ENCODE measurements around the gene PIBF1. TPM values are rescaled to one million over a fixed set of nuclear protein-coding genes. Genes with fewer than 3 reads are reported as not detected.

PIBF1 gene
- total RNA-seq, 5 donors from 2014 or later (not counting 1 experiment from before 2014, with no cell fraction given) = 29.4 to 36.5 (median 34.8) TPM

DNA sequence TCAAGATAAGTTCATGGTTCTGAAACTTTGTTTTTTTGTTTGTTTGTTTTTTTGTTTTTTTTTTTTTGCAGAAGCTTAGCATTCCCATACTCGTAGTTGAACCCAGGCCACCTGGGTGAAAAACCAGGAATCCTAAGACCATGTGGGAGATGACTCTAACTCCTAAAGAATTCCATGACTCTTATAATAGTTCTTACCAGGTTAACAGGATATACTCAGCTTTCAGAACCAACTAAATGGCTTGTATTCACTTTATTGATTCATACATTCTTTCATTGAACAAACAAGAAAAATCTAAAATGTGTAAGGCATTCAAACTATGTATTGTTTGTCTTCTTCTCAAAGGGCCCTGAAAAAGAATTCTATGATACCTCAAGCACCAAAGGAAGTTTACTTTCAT, 236.4 kb downstream of the PIBF1 start:
- ATAC-seq (replicated peaks in 1 of 4) (no peak), DNase-seq (no peak)
- H3K27ac Mint-ChIP-seq = no peak overlapping the region
- Histone ChIP-seq H3K27me3 (replicated peaks in 1 of 2; ENCODE audit: control insufficient read depth in 2 of 2, extremely low read depth in 1 of 2, insufficient read depth in 2 of 2, low read length in 1 of 2) (no peaks in the 10 kb centered on the region), H3K27ac (ENCODE audit: low read length) (no peak overlapping the region), H3K4me1 (ENCODE audit: control insufficient read depth in 1 of 2, extremely low read depth in 1 of 2, insufficient read depth in 2 of 2, low read length in 2 of 2) (no peaks in the 10 kb centered on the region), H3K9me3 (no peaks in the 10 kb centered on the region), H3K36me3 (ENCODE audit: control insufficient read depth in 2 of 2, extremely low read depth in 1 of 2, insufficient read depth in 1 of 2, low read length in 1 of 2) (peaks cover 0 to 3% of the 10 kb centered on the region in 2 donors), H3K4me3 (ENCODE audit: control insufficient read depth in 1 of 2, extremely low read depth in 1 of 2, low read length in 1 of 2) (no peak overlapping the region)
- no peak overlapping the region for H3K4me3 Mint-ChIP-seq
- no peaks in the 10 kb centered on the region for H3K27me3 Mint-ChIP-seq
- ChIA-PET POLR2A (no interaction called here), CTCF (no interaction called here)
- H3K4me1 Mint-ChIP-seq = no peaks in the 10 kb centered on the region
- no peaks in the 10 kb centered on the region for H3K9me3 Mint-ChIP-seq
- peaks cover 43% of the 10 kb centered on the region for H3K36me3 Mint-ChIP-seq
- no CpG with 5 or more reads among the region's 1 CpG for WGBS (ENCODE audit: insufficient coverage)

DNA sequence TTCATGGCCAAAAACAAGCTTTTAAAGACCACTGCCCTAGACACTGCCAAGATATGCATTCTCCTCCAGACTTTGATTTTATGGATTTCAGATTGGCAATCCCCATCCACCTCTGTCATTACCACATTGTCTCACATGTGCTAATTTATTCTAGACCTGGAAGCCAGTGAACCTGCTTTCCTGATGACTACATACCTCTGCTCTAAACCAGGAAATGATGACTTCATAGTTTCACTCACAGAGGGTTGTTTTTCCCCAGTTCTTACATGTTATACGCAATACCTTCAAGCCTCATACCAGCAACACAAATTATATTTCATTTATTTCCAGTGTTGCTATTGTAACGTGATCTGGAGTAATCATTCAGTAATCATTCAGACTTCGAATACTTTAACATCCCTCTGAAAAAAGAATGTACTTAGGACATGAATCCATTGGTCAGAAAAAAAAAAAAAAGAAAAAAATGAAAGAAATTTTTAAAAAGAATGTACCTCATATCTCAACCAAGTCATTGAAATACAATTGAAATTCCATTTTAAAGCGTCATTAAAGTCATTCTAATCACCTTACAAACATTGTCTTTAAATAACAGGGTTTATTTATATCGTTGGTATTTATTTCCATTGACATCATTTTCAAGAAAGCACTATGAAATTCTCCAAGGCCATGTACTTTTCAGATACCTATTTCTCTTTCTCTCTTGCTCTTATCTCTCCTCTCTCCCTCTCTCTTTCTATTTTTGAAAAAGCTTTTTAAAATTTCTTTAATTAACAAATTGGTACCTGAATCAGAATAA, 243.5 kb downstream of the PIBF1 start:
- H3K27ac ChIP-seq (ENCODE audit: low read length) = no peak overlapping the region
- Mint-ChIP-seq H3K9me3 (no peaks in the 10 kb centered on the region), H3K27ac (no peak overlapping the region), H3K36me3 (peaks cover 12% of the 10 kb centered on the region), H3K4me1 (no peaks in the 10 kb centered on the region), H3K4me3 (no peak overlapping the region), H3K27me3 (no peaks in the 10 kb centered on the region)
- H3K4me3 ChIP-seq (ENCODE audit: control insufficient read depth in 1 of 2, extremely low read depth in 1 of 2, low read length in 1 of 2) = no peak overlapping the region
- ChIA-PET POLR2A (no interaction called here), CTCF (no interaction called here)
- no peak for ATAC-seq (replicated peaks in 1 of 4)
- no peak for DNase-seq
- WGBS (ENCODE audit: insufficient coverage) = no CpG with 5 or more reads among the region's 5 CpGs
- H3K27me3 ChIP-seq (replicated peaks in 1 of 2; ENCODE audit: control insufficient read depth in 2 of 2, extremely low read depth in 1 of 2, insufficient read depth in 2 of 2, low read length in 1 of 2) = no peaks in the 10 kb centered on the region
- H3K4me1 ChIP-seq (ENCODE audit: control insufficient read depth in 1 of 2, extremely low read depth in 1 of 2, insufficient read depth in 2 of 2, low read length in 2 of 2) = no peaks in the 10 kb centered on the region
- H3K9me3 ChIP-seq = no peaks in the 10 kb centered on the region
- no peaks in the 10 kb centered on the region for H3K36me3 ChIP-seq (ENCODE audit: control insufficient read depth in 2 of 2, extremely low read depth in 1 of 2, insufficient read depth in 1 of 2, low read length in 1 of 2)

DNA sequence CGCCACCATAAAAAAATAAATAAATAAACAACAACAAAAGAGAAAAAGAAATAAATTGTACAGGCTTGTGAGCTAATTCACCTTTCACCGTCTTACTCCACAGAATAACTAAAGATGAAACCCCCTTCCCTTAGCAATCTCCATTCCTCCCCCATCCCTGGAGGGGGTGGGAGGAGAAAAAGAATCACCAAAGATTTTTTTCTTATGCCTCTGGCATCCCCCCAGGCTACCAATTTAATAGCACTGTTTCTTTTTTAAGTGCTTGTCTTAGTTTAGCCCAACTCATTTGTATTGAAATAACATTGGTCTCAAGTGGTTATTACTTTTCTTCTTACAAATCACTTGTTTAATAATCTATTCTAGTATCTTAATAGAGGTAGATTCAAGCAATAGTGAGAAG, 253.0 kb downstream of the PIBF1 start:
- CTCF ChIA-PET = interaction anchor here in 1 of 2 donors (0.7 kb wide), 1 partner anchor 1792 kb away, joined by 3 read pairs; no protein-coding TSS in a partner anchor
- H3K27ac ChIP-seq (ENCODE audit: low read length) = no peak overlapping the region
- no CpG with 5 or more reads among the region's 2 CpGs for WGBS (ENCODE audit: insufficient coverage)

DNA sequence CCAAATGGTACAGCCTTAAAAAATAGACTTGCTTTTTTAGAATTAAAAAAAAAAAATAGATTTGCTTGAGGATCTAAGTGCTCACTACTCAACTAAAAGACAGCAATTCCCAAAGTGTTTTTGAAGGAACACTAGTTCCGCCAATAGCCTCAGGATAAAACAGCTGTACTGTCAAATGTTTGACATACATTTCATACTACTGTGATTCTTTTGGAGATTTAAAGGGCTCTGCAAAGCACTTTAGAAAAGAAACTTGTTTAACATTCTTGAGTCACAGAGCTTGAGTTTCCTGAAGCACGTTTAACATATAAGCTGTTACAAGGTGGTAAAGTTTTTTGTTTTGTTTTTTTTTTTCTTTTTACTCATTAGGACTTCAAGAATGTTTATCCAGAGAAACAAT, 253.7 kb downstream of the PIBF1 start:
- Histone ChIP-seq H3K27ac (ENCODE audit: low read length) (no peak overlapping the region), H3K4me3 (ENCODE audit: control insufficient read depth in 1 of 2, extremely low read depth in 1 of 2, low read length in 1 of 2) (no peak overlapping the region), H3K36me3 (ENCODE audit: control insufficient read depth in 2 of 2, extremely low read depth in 1 of 2, insufficient read depth in 1 of 2, low read length in 1 of 2) (no peaks in the 10 kb centered on the region), H3K27me3 (replicated peaks in 1 of 2; ENCODE audit: control insufficient read depth in 2 of 2, extremely low read depth in 1 of 2, insufficient read depth in 2 of 2, low read length in 1 of 2) (no peaks in the 10 kb centered on the region), H3K4me1 (ENCODE audit: control insufficient read depth in 1 of 2, extremely low read depth in 1 of 2, insufficient read depth in 2 of 2, low read length in 2 of 2) (no peaks in the 10 kb centered on the region), H3K9me3 (no peaks in the 10 kb centered on the region)
- Mint-ChIP-seq H3K4me3 (no peak overlapping the region), H3K9me3 (no peaks in the 10 kb centered on the region), H3K36me3 (no peaks in the 10 kb centered on the region), H3K4me1 (no peaks in the 10 kb centered on the region), H3K27ac (no peak overlapping the region), H3K27me3 (no peaks in the 10 kb centered on the region)
- ATAC-seq (replicated peaks in 1 of 4) (no peak), DNase-seq (no peak)
- POLR2A ChIA-PET = interaction anchor here in 1 of 2 donors (0.7 kb wide), 1 partner anchor 69 kb away, joined by 4 read pairs; no protein-coding TSS in a partner anchor
- CTCF ChIA-PET = interaction anchor here in 1 of 2 donors (0.6 kb wide), 1 partner anchor 226 kb away, joined by 3 read pairs; no protein-coding TSS in a partner anchor
- WGBS (ENCODE audit: insufficient coverage) = no CpG with 5 or more reads among the region's 2 CpGs

More for the DNA sequence above, 253.0 kb downstream of the PIBF1 start:
- Histone ChIP-seq H3K27me3 (replicated peaks in 1 of 2; ENCODE audit: control insufficient read depth in 2 of 2, extremely low read depth in 1 of 2, insufficient read depth in 2 of 2, low read length in 1 of 2) (no peaks in the 10 kb centered on the region), H3K4me1 (ENCODE audit: control insufficient read depth in 1 of 2, extremely low read depth in 1 of 2, insufficient read depth in 2 of 2, low read length in 2 of 2) (no peaks in the 10 kb centered on the region), H3K4me3 (ENCODE audit: control insufficient read depth in 1 of 2, extremely low read depth in 1 of 2, low read length in 1 of 2) (no peak overlapping the region), H3K36me3 (ENCODE audit: control insufficient read depth in 2 of 2, extremely low read depth in 1 of 2, insufficient read depth in 1 of 2, low read length in 1 of 2) (no peaks in the 10 kb centered on the region), H3K9me3 (no peaks in the 10 kb centered on the region)
- ATAC-seq (replicated peaks in 1 of 4) = no peak
- no peak overlapping the region for H3K27ac Mint-ChIP-seq
- H3K4me1 Mint-ChIP-seq = no peaks in the 10 kb centered on the region
- no peaks in the 10 kb centered on the region for H3K9me3 Mint-ChIP-seq
- POLR2A ChIA-PET = interaction anchor here (0.6 to 0.7 kb wide), 3 partner anchors 26 to 152 kb away, joined by 3 to 4 read pairs (median 3); no protein-coding TSS in a partner anchor
- H3K27me3 Mint-ChIP-seq = no peaks in the 10 kb centered on the region
- no peak for DNase-seq
- H3K4me3 Mint-ChIP-seq = no peak overlapping the region
- H3K36me3 Mint-ChIP-seq = no peaks in the 10 kb centered on the region

DNA sequence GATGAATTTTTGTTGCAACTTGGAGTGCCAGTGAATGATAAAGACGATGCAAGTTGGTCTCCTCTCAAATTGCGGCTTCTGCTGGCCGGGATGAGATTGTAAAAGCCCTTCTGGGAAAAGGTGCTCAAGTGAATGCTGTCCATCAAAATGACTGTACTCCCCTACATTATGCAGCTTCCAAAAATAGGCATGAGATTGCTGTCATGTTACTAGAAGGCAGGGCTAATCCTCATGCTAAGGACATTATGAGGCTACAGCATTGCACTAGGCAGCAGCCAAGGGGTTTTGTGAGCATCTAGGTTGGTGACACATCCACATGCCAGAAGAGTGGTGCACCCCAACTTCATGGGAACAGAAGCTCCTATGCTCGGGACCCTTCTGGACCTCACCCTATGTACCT, 254.6 kb downstream of the PIBF1 start:
- no peaks in the 10 kb centered on the region for H3K27me3 Mint-ChIP-seq
- DNase-seq = no peak
- ChIA-PET CTCF (no interaction called here), POLR2A (no interaction called here)
- Histone ChIP-seq H3K36me3 (ENCODE audit: control insufficient read depth in 2 of 2, extremely low read depth in 1 of 2, insufficient read depth in 1 of 2, low read length in 1 of 2) (no peaks in the 10 kb centered on the region), H3K4me3 (ENCODE audit: control insufficient read depth in 1 of 2, extremely low read depth in 1 of 2, low read length in 1 of 2) (no peak overlapping the region), H3K9me3 (no peaks in the 10 kb centered on the region), H3K4me1 (ENCODE audit: control insufficient read depth in 1 of 2, extremely low read depth in 1 of 2, insufficient read depth in 2 of 2, low read length in 2 of 2) (no peaks in the 10 kb centered on the region), H3K27me3 (replicated peaks in 1 of 2; ENCODE audit: control insufficient read depth in 2 of 2, extremely low read depth in 1 of 2, insufficient read depth in 2 of 2, low read length in 1 of 2) (no peaks in the 10 kb centered on the region), H3K27ac (ENCODE audit: low read length) (no peak overlapping the region)
- no peaks in the 10 kb centered on the region for H3K9me3 Mint-ChIP-seq
- H3K4me3 Mint-ChIP-seq = no peak overlapping the region
- no CpG with 5 or more reads among the region's 4 CpGs for WGBS (ENCODE audit: insufficient coverage)
- H3K4me1 Mint-ChIP-seq = no peaks in the 10 kb centered on the region
- no peak for ATAC-seq (replicated peaks in 1 of 4)
- no peak overlapping the region for H3K27ac Mint-ChIP-seq
- no peaks in the 10 kb centered on the region for H3K36me3 Mint-ChIP-seq

DNA sequence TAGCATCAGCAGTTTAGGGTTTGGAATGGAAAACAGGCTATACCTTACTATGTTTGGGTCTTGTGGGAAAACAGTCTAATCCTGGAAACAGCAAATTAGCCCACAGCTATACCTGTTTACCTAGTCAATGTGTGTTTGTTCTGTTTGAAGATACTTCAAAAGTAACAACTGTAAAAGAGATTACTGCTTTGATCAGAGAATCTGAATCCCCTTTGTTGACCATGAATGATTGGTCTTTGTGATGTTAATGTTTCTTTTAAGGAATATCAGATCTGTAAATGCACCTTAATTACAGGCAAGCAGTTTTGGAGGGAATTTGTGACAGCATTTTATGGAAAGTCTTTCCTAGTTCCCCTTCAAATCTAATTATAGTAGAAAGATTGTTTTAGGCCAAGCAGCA, 256.1 kb downstream of the PIBF1 start:
- Histone ChIP-seq H3K4me1 (ENCODE audit: control insufficient read depth in 1 of 2, extremely low read depth in 1 of 2, insufficient read depth in 2 of 2, low read length in 2 of 2) (no peaks in the 10 kb centered on the region), H3K27ac (ENCODE audit: low read length) (no peak overlapping the region), H3K36me3 (ENCODE audit: control insufficient read depth in 2 of 2, extremely low read depth in 1 of 2, insufficient read depth in 1 of 2, low read length in 1 of 2) (no peaks in the 10 kb centered on the region), H3K9me3 (no peaks in the 10 kb centered on the region), H3K27me3 (replicated peaks in 1 of 2; ENCODE audit: control insufficient read depth in 2 of 2, extremely low read depth in 1 of 2, insufficient read depth in 2 of 2, low read length in 1 of 2) (no peaks in the 10 kb centered on the region), H3K4me3 (ENCODE audit: control insufficient read depth in 1 of 2, extremely low read depth in 1 of 2, low read length in 1 of 2) (no peak overlapping the region)
- Mint-ChIP-seq H3K4me3 (no peak overlapping the region), H3K4me1 (no peaks in the 10 kb centered on the region), H3K9me3 (no peaks in the 10 kb centered on the region), H3K27me3 (no peaks in the 10 kb centered on the region), H3K27ac (no peak overlapping the region), H3K36me3 (no peaks in the 10 kb centered on the region)
- DNase-seq (no peak), ATAC-seq (replicated peaks in 1 of 4) (no peak)
- ChIA-PET POLR2A (no interaction called here), CTCF (no interaction called here)
